SU-DHL-6 (cell line): Measurements from ENCODE around the gene BRD8.

Experiments used
- CTCF ChIP-seq: fragments of 200-600 bp; sonication (generic); IDR thresholded peaks from one replicate; pipeline ENCODE4 v1.5.1; 2017; ENCODE audit warnings: antibody characterized with exemption, mild to moderate bottlenecking, low read length, moderate library complexity; ENCODE audit not compliant: insufficient read depth, poor library complexity, severe bottlenecking
- EZH2phosphoT487 ChIP-seq: fragments of 200-600 bp; sonication (generic), shearing (Covaris generic); conservative IDR thresholded peaks from 2 replicates; pipeline ENCODE4 v1.6.1; 2018; ENCODE audit warnings: mild to moderate bottlenecking, antibody characterized with exemption, low read length, moderate library complexity, mixed read lengths

GRCh38 chr5:138092301-138092700 is 86.1 kb downstream of the BRD8 start:
- TF ChIP-seq CTCF (no peak), EZH2phosphoT487 (no peak)
